IMR-90 (cell line): ENCODE data around the gene SDHAF4. TPM values are rescaled to one million over a fixed set of nuclear protein-coding genes. Genes with fewer than 3 reads are reported as not detected.

Experiments
- ATAC-seq: fragments of 200-7000 bp; cut with Tn5 transposase; 2 replicates; pipeline ENCODE4 v1.9.1; 2020; ENCODE audit warnings: low read depth, mild to moderate bottlenecking, moderate library complexity
- BruUV-seq: library from RNA; stranded (reverse); fragments of 400-500 nt; replicated peaks from 2 replicates; lab custom pipeline; 2021; lab: Mats Ljungman, UMichigan
- CTCF ChIA-PET: fragments of 300-600 bp; formaldehyde crosslinking; extraction: SDS; loops from one replicate; lab custom pipeline; 2021; ENCODE audit warnings: antibody characterized with exemption; lab: Yijun Ruan, JAX
- POLR2A ChIA-PET: fragments of 300-600 bp; sonication (Branson Sonifier 250); formaldehyde crosslinking; loops from one replicate; lab custom pipeline; 2022; ENCODE audit warnings: antibody characterized with exemption; ENCODE audit not compliant: unreplicated experiment; lab: Charles Lee
- DNase-seq: peaks from one replicate; pipeline ENCODE4 v3.0.0; 2013
- H2AFZ ChIP-seq: replicated peaks from 2 replicates; pipeline ENCODE3; 2013; ENCODE audit warnings: low read length, mild to moderate bottlenecking; ENCODE audit not compliant: poor library complexity
- H2AK5ac ChIP-seq: 2 replicates; pipeline ENCODE4 v1.6.1; 2013; ENCODE audit warnings: low read depth, low read length, inconsistent platforms
- H2AK9ac ChIP-seq: replicated peaks from 2 replicates; pipeline ENCODE3; 2013; ENCODE audit warnings: mild to moderate bottlenecking, low read depth, low read length, moderate library complexity; ENCODE audit not compliant: poor library complexity
- H2BK120ac ChIP-seq: 2 replicates; pipeline ENCODE4 v1.6.1; 2013; ENCODE audit warnings: low read depth, low read length, inconsistent platforms
- H2BK15ac ChIP-seq: 3 replicates; pipeline ENCODE4 v1.6.1; 2013; ENCODE audit warnings: low read depth, low read length, inconsistent platforms
- H2BK20ac ChIP-seq: 2 replicates; pipeline ENCODE4 v1.6.1; 2013; ENCODE audit warnings: low read depth, mild to moderate bottlenecking, inconsistent platforms, low read length, moderate library complexity
- H2BK5ac ChIP-seq: 2 replicates; pipeline ENCODE4 v1.6.1; 2013; ENCODE audit warnings: mild to moderate bottlenecking, low read depth, low read length, inconsistent platforms; ENCODE audit not compliant: poor library complexity, severe bottlenecking
- H3K14ac ChIP-seq: replicated peaks from 2 replicates; pipeline ENCODE4 v1.6.1; 2013; ENCODE audit warnings: low read depth, low read length, inconsistent platforms
- H3K18ac ChIP-seq: 2 replicates; pipeline ENCODE4 v1.6.1; 2013; ENCODE audit warnings: low read depth, low read length, control low read depth
- H3K23ac ChIP-seq: 2 replicates; pipeline ENCODE4 v1.6.1; 2013; ENCODE audit warnings: low read depth, low read length, inconsistent platforms
- H3K27ac ChIP-seq: 2 replicates; pipeline ENCODE4 v1.5.1; 2013; ENCODE audit warnings: mild to moderate bottlenecking, control low read depth, low read length; ENCODE audit not compliant: insufficient read depth
- H3K27me3 ChIP-seq: 2 replicates; pipeline ENCODE4 v1.6.1; 2013; ENCODE audit warnings: low read length; ENCODE audit not compliant: control insufficient read depth, insufficient read depth
- H3K36me3 ChIP-seq: 2 replicates; pipeline ENCODE4 v1.6.1; 2013; ENCODE audit warnings: low read length, mixed read lengths; ENCODE audit not compliant: control insufficient read depth, insufficient read depth
- H3K4ac ChIP-seq: 2 replicates; pipeline ENCODE4 v1.6.1; 2013; ENCODE audit warnings: low read depth, low read length, inconsistent platforms
- H3K4me1 ChIP-seq: 2 replicates; pipeline ENCODE4 v1.6.1; 2013; ENCODE audit warnings: low read length, mixed read lengths; ENCODE audit not compliant: control insufficient read depth, insufficient read depth
- H3K4me2 ChIP-seq: 2 replicates; pipeline ENCODE4 v1.6.1; 2013; ENCODE audit warnings: low read depth, mild to moderate bottlenecking, control low read depth, low read length, moderate library complexity
- H3K4me3 ChIP-seq: 2 replicates; pipeline ENCODE4 v1.5.1; 2013; ENCODE audit warnings: low read depth, mild to moderate bottlenecking, control low read depth, low read length, moderate library complexity; ENCODE audit not compliant: insufficient read depth
- H3K56ac ChIP-seq: 2 replicates; pipeline ENCODE4 v1.6.1; 2013; ENCODE audit warnings: low read length, inconsistent platforms; ENCODE audit not compliant: insufficient read depth; ENCODE audit errors: extremely low read depth
- H3K79me1 ChIP-seq, 2 experiments: 2 replicates each; pipeline ENCODE4 v1.6.1; 2013; ENCODE audit warnings: low read length in 2 of 2, inconsistent platforms in 1 of 2, low read depth in 1 of 2
- H3K9ac ChIP-seq: 2 replicates; pipeline ENCODE4 v1.6.1; 2013; ENCODE audit warnings: low read depth, low read length, control low read depth
- H3K9me1 ChIP-seq: 2 replicates; pipeline ENCODE4 v1.6.1; 2013; ENCODE audit warnings: low read length, inconsistent platforms; ENCODE audit not compliant: insufficient read depth
- H3K9me3 ChIP-seq: 2 replicates; pipeline ENCODE4 v1.6.1; 2013; ENCODE audit warnings: low read length; ENCODE audit not compliant: control insufficient read depth, insufficient read depth
- H4K20me1 ChIP-seq: 2 replicates; pipeline ENCODE4 v1.6.1; 2013; ENCODE audit warnings: low read length, inconsistent platforms; ENCODE audit not compliant: insufficient read depth
- H4K5ac ChIP-seq: 2 replicates; pipeline ENCODE4 v1.6.1; 2013; ENCODE audit warnings: mild to moderate bottlenecking, low read depth, low read length, control low read depth
- H4K8ac ChIP-seq, 2 experiments: 2 replicates each; pipeline ENCODE4 v1.6.1; 2013; ENCODE audit warnings: low read depth in 2 of 2, low read length in 2 of 2, control low read depth in 1 of 2, inconsistent platforms in 1 of 2
- H4K91ac ChIP-seq: 2 replicates; pipeline ENCODE4 v1.6.1; 2013; ENCODE audit warnings: low read depth, low read length, inconsistent platforms; ENCODE audit not compliant: insufficient read depth
- BHLHE40 ChIP-seq: fragments of 150-350 bp; IDR thresholded peaks from 2 replicates; pipeline ENCODE4 v1.6.1; 2016; ENCODE audit warnings: mild to moderate bottlenecking, low read depth, low read length
- CEBPB ChIP-seq: IDR thresholded peaks from 2 replicates; pipeline ENCODE4 v1.6.1; 2012; ENCODE audit warnings: low read depth, low read length, improper control_type of control experiment
- CTCF ChIP-seq: conservative IDR thresholded peaks from 2 replicates; pipeline ENCODE4 v1.5.1; 2012; ENCODE audit warnings: mild to moderate bottlenecking, low read depth, low read length, improper control_type of control experiment
- MAZ ChIP-seq: IDR thresholded peaks from 2 replicates; pipeline ENCODE4 v1.6.1; 2012; ENCODE audit warnings: low read depth, mild to moderate bottlenecking, low read length, improper control_type of control experiment, moderate library complexity, borderline replicate concordance
- NFE2L2 ChIP-seq: fragments of 150-350 bp; IDR thresholded peaks from 2 replicates; pipeline ENCODE4 v1.6.1; 2016; ENCODE audit warnings: low read depth, mild to moderate bottlenecking, low read length
- POLR2A ChIP-seq: IDR thresholded peaks from 2 replicates; pipeline ENCODE4 v1.6.1; 2012; ENCODE audit warnings: mild to moderate bottlenecking, low read depth, low read length
- RCOR1 ChIP-seq: IDR thresholded peaks from 2 replicates; pipeline ENCODE4 v1.6.1; 2012; ENCODE audit warnings: mild to moderate bottlenecking, low read length, improper control_type of control experiment; ENCODE audit not compliant: insufficient replicate concordance
- SMC3 ChIP-seq: fragments of 150-350 bp; IDR thresholded peaks from 2 replicates; pipeline ENCODE4 v1.6.1; 2016; ENCODE audit warnings: low read depth, mild to moderate bottlenecking, antibody characterized with exemption, low read length, moderate library complexity
- WGBS, 2 experiments: methylation state at CpG; one replicate each; pipeline versions ENCODE4 v1.1.5 to v1.1.7; 2013; ENCODE audit warnings: missing lambda C conversion rate in 2 of 2; ENCODE audit not compliant: insufficient read length in 1 of 2; ENCODE audit errors: extremely low coverage in 2 of 2; 5-methylcytosine and 5-hydroxymethylcytosine counted together
- dilution Hi-C: fragments of 300-500 bp; cut with HindIII; formaldehyde crosslinking; loops from one replicate; pipeline ENCODE4 v1.14.3; 2018; ENCODE audit warnings: low sequenced_read_pairs; ENCODE audit not compliant: unreplicated experiment
- in situ Hi-C: fragments of 300-500 bp; cut with MboI; formaldehyde crosslinking; loops from 3 replicates; pipeline ENCODE4 v1.14.3; 2019; ENCODE audit warnings: low sequenced_read_pairs, inconsistent platforms, mixed read lengths
- intact Hi-C: fragments of 100-400 bp; cut with micrococcal nuclease; formaldehyde crosslinking; loops from 2 replicates; pipeline ENCODE4 v1.10.0; 2022
- polyA plus RNA-seq, 3 experiments: library from polyadenylated mRNA; depleted of rRNA; stranded (reverse); fragments of >200 nt; gene quantifications; 2 replicates each; pipeline ENCODE4 v1.2.3, GENCODE V29; 2012; ENCODE audit warnings: low replicate concordance in 1 of 3
- total RNA-seq: library from RNA; depleted of rRNA; stranded (reverse); fragments of >200 nt; gene quantifications from 2 replicates; pipeline ENCODE4 v1.2.3, GENCODE V29; 2012

SDHAF4 gene
- total and polyA plus RNA-seq, 2 of the 4 experiments (the other 2 are of a cell fraction): 1.6 to 4.4 TPM

GRCh38 chr6:70616728-70617260 is 50.1 kb downstream of the SDHAF4 start:
- no peaks in the 10 kb centered on the region for H3K36me3 ChIP-seq
- no peak overlapping the region for H3K18ac ChIP-seq
- H2AFZ ChIP-seq: no peak overlapping the region
- no peak overlapping the region for H4K5ac ChIP-seq
- ChIA-PET CTCF (no interaction called here), POLR2A (no interaction called here)
- no peak overlapping the region for H3K4me2 ChIP-seq
- no TSS peak for BruUV-seq
- H3K4me3 ChIP-seq: no peak overlapping the region
- TF ChIP-seq CEBPB: no peak
- TF ChIP-seq BHLHE40: no peak
- TF ChIP-seq SMC3: no peak
- TF ChIP-seq NFE2L2: no peak
- TF ChIP-seq CTCF: no peak
- no peak for TF ChIP-seq RCOR1
- no peak for TF ChIP-seq POLR2A
- no peak for TF ChIP-seq MAZ
- H3K56ac ChIP-seq: no peak overlapping the region
- H2AK9ac ChIP-seq: no peak overlapping the region
- H3K14ac ChIP-seq: no peak overlapping the region
- no peak for ATAC-seq
- no peaks in the 10 kb centered on the region for H4K20me1 ChIP-seq
- H3K4ac ChIP-seq: no peak overlapping the region
- no peaks in the 10 kb centered on the region for H3K79me1 ChIP-seq
- H3K9me3 ChIP-seq: no peaks in the 10 kb centered on the region
- H4K8ac ChIP-seq: no peak overlapping the region
- no CpG with 5 or more reads among the region's 3 CpGs for WGBS, 2 experiments
- no peak overlapping the region for H3K27ac ChIP-seq
- H2BK5ac ChIP-seq: no peak overlapping the region
- no peak overlapping the region for H4K91ac ChIP-seq
- H3K9ac ChIP-seq: no peak overlapping the region
- H3K23ac ChIP-seq: no peak overlapping the region
- no peaks in the 10 kb centered on the region for H3K4me1 ChIP-seq
- no peak for DNase-seq
- dilution Hi-C loops (no loop called here), intact Hi-C loops (no loop called here), in situ Hi-C loops (no loop called here)
- H2BK120ac ChIP-seq: no peak overlapping the region
- H3K27me3 ChIP-seq: no peaks in the 10 kb centered on the region
- H3K9me1 ChIP-seq: no peaks in the 10 kb centered on the region
- H2BK15ac ChIP-seq: no peak overlapping the region
- H2AK5ac ChIP-seq: no peak overlapping the region
- no peak overlapping the region for H2BK20ac ChIP-seq
